Ovary (tissue), 9 donors: ENCODE results near the gene NSUN6. TPM values are rescaled to one million over a fixed set of nuclear protein-coding genes. Genes with fewer than 3 reads are reported as not detected.

Source experiments
- DNase-seq, 5 donors: peaks; one replicate each; pipeline ENCODE4 v3.0.0-alpha.2; 2019 to 2020
- H3K27ac ChIP-seq, 2 donors: fragments of 200-600 bp; one replicate each; pipeline versions ENCODE4 v1.5.1 to v1.8.0; 2019 to 2022
- H3K27me3 ChIP-seq: fragments of 200-600 bp; one replicate; pipeline ENCODE4 v1.8.0; 2022
- H3K36me3 ChIP-seq: fragments of 200-600 bp; sonication (generic); one replicate; pipeline ENCODE4 v1.5.1; 2019
- H3K4me1 ChIP-seq: one replicate; pipeline ENCODE4 v1.8.1; 2013; ENCODE audit warnings: mild to moderate bottlenecking, moderate library complexity; ENCODE audit not compliant: insufficient read depth
- H3K4me3 ChIP-seq: fragments of 200-600 bp; sonication (generic); one replicate; pipeline ENCODE4 v1.5.1; 2017
- H3K9me3 ChIP-seq, 2 donors: fragments of 200-600 bp in 1 of 2; sonication (generic) in 1 of 2; one replicate each; pipeline versions ENCODE4 v1.5.1 to v1.8.1; 2013 to 2019; ENCODE audit warnings: mild to moderate bottlenecking in 1 of 2, moderate library complexity in 1 of 2
- CTCF ChIP-seq, 3 donors: fragments of 450-650 bp in 2 of 3; fragments of 200-600 bp in 1 of 3; IDR thresholded peaks; one replicate each; pipeline versions ENCODE4 v1.5.1 to v1.8.0; 2016 to 2022; ENCODE audit warnings: antibody characterized with exemption in 3 of 3, mild to moderate bottlenecking in 1 of 3
- EP300 ChIP-seq: sonication (generic); formaldehyde crosslinking; IDR thresholded peaks from one replicate; pipeline ENCODE4 v1.6.1; 2017; ENCODE audit warnings: antibody characterized with exemption
- POLR2A ChIP-seq: fragments of 450-650 bp; IDR thresholded peaks from one replicate; pipeline ENCODE4 v1.6.1; 2017; ENCODE audit warnings: antibody characterized with exemption, mild to moderate bottlenecking, moderate library complexity
- WGBS, 3 donors: extraction: QIAGEN DNeasy Blood & Tissue Kit in 1 of 3; methylation state at CpG; one replicate each; pipeline versions ENCODE4 v1.1.5 to v1.1.7; 2013 to 2017; 5-methylcytosine and 5-hydroxymethylcytosine counted together
- intact Hi-C, 4 donors: fragments of 100-400 bp; cut with DNase I; formaldehyde crosslinking; loops; one replicate each; pipeline versions ENCODE4 v1.11.0 to v1.15.1; 2022 to 2023
- polyA plus RNA-seq, 2 donors: library from polyadenylated mRNA; stranded (reverse); fragments of 200-250 nt in 1 of 2; fragments of 350-450 nt in 1 of 2; fragmentation: Illumina TruSeq in 1 of 2; extraction: RNeasy Lipid Tissue Mini Kit (QIAGEN cat#74804) in 1 of 2; gene quantifications; one replicate each; pipeline ENCODE4 v1.2.3, GENCODE V29; 2013 to 2014
- total RNA-seq, 7 donors: library from RNA; depleted of rRNA in 2 of 7; stranded (reverse); fragments of >200 nt in 2 of 7; fragmentation: NEBNext Ultra II Directional in 3 of 7; extraction: Animal tissue kit (Norgen Biotek cat#: 25700) in 3 of 7; gene quantifications; one replicate each; pipeline versions ENCODE4 v1.1.0 to v1.2.4, GENCODE V29; 2016 to 2023
- donor health status: DM: no; HTN: no; CAD: no; lungs with moderate emphysema.
- donor health status: DM: no; HTN: no; CAD: no.
- donor health status: Bipolar disorder and iron deficiency.
- donor health status: DM: yes; HTN: yes; CAD: no.
- donor health status: DM: no; HTN: no; CAD: no.
- donor health status: DM: yes; HTN: yes; CAD: no.

The NSUN6 gene
- total and polyA plus RNA-seq, 9 donors: 8.9 to 19.5 (median 15.0) TPM

DNA sequence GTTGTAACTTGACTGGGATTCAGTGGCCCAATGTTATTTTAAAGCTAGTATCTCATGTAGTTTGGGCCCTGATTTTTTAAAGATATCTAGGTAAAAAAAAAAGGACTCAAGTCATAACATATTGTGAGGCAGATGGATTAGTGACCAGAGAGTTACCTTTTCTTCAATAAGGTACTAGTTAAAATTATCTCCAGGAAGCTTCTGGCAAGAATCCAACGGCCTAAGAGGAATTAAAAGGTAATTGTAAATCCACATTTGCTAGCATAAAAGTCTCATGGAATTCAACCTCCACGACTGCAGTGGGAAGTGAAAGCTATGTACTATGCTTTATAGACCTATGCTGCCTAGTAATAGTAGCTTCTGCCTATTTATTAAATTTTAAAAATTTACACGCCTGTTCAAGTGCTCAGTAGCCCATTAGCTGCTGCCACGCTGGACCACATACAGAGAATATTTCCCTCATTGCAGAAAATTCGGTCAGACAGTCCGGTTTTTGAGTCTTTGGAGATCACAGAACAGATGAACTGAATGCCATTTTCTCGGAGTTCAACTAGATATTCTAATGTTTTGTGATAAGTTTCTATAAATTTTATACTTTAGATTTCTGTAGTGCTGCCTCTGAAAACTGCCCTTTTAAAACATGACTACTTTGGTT is 118.4 kb downstream of the NSUN6 start:
- no peak for DNase-seq
- Histone ChIP-seq H3K9me3 (no peaks in the 10 kb centered on the region), H3K36me3 (no peaks in the 10 kb centered on the region), H3K27ac (no peak overlapping the region), H3K27me3 (no peaks in the 10 kb centered on the region), H3K4me1 (no peaks in the 10 kb centered on the region), H3K4me3 (no peak overlapping the region)
- WGBS, 3 donors: 82 to 85% (median 83%) methylated on average over 7 of the region's 7 CpGs
- no peak for TF ChIP-seq EP300
- TF ChIP-seq POLR2A: no peak
- TF ChIP-seq CTCF (IDR thresholded peaks at IDR 0.05): no peak
- intact Hi-C loops: no loop called here

DNA sequence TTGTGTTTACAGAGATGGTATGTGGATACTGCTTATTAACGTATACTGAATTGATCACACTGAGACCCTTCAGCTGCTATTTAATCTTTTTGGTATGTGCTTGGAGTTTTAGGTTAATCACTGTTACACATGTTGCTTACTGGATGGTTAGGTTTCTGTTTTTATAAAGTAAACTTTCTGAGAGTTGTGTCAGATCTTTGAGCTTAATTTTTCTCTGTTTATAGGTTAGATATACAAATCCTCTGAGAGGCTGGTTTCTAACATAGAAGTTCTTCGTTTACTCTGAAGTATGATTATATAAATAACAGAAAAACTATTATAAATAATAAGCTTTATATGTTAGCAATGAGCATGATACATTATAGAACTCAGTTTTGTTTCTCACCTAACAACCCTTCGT is 123.1 kb downstream of the NSUN6 start:
- Histone ChIP-seq H3K27ac (no peak overlapping the region), H3K4me1 (no peaks in the 10 kb centered on the region), H3K36me3 (no peaks in the 10 kb centered on the region), H3K4me3 (no peak overlapping the region), H3K27me3 (no peaks in the 10 kb centered on the region), H3K9me3 (no peaks in the 10 kb centered on the region)
- no peak for DNase-seq
- intact Hi-C loops: no loop called here
- no peak for TF ChIP-seq POLR2A
- 56 to 70% (median 60%) methylated on average over 3 of the region's 3 CpGs for WGBS, 3 donors

DNA sequence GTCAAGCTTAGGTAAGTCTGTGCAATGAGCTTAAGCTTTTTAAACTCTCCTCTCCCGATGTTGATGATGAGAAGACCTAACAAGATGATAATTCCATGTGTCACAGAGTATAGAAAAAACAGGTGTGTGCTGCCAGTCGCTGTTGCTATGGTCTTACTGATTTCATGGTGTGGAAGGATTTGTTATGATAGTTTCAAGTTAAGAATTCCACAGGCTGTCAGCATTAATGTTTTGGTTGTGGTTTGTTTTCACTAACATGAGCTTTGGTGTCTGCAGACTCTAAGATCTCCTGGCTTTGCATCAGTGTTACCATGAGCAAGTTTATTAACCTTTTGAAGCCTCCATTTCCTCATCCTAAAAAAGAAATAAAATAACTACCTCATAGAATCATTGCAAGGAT is 123.7 kb downstream of the NSUN6 start:
- H3K36me3 ChIP-seq: no peaks in the 10 kb centered on the region
- H3K27me3 ChIP-seq: no peaks in the 10 kb centered on the region
- 11 to 40% (median 12%) methylated on average over 2 of the region's 2 CpGs for WGBS, 3 donors
- H3K4me3 ChIP-seq: no peak overlapping the region
- no peak for DNase-seq
- no peaks in the 10 kb centered on the region for H3K9me3 ChIP-seq
- no peak for TF ChIP-seq POLR2A
- no peak for TF ChIP-seq CTCF (IDR thresholded peaks at IDR 0.05)
- no peak for TF ChIP-seq EP300
- no peak overlapping the region for H3K27ac ChIP-seq
- intact Hi-C loops: no loop called here
- no peaks in the 10 kb centered on the region for H3K4me1 ChIP-seq

DNA sequence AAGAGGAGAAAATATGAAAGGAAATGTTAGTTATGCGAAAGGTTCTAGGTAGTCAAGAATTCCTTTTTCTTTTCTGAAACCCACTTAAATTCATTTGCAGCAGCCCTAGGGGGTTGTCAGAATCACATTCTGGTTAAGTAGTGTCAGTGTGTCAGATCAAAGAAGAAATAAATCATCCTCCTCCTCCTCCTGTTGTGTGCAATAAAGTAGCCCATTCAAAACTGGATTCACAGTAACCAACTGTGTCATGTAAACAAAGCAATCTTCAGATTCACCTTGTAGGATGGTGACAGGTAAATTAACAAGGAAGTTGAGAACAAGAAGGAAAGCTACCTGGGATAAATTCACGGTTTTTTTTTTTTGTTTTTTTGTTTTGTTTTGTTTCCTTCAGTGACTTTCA is 127.5 kb downstream of the NSUN6 start:
- no peaks in the 10 kb centered on the region for H3K9me3 ChIP-seq
- no peaks in the 10 kb centered on the region for H3K36me3 ChIP-seq
- no peaks in the 10 kb centered on the region for H3K4me1 ChIP-seq
- TF ChIP-seq CTCF (IDR thresholded peaks at IDR 0.05) (no peak), EP300 (no peak), POLR2A (no peak)
- intact Hi-C loops: no loop called here
- WGBS, 3 donors: 72 to 79% (median 79%) methylated on average over 2 of the region's 2 CpGs
- no peak for DNase-seq
- H3K4me3 ChIP-seq: no peak overlapping the region
- no peaks in the 10 kb centered on the region for H3K27me3 ChIP-seq
- H3K27ac ChIP-seq: no peak overlapping the region

DNA sequence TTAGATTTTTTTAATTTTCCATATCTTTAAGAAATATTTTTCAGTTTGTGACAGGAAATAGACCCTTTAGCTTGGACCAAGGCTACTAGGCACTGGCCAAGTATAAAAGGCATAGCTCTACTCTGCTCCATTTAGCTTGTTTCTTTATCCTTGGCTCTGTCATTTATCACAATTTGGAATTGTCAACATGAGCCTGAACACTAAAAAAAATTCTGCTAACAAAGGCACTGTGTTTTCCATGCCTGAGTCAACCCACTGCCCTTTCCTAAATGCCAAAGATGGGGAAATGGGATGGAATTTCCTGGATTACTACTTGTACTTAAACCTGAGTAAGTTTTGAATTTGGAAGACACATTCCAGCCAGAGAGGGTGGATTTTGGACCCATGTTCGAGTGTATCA is 128.4 kb downstream of the NSUN6 start:
- no peak for TF ChIP-seq CTCF (IDR thresholded peaks at IDR 0.05)
- no peak for TF ChIP-seq EP300
- no peak for TF ChIP-seq POLR2A
- Histone ChIP-seq H3K27ac (no peak overlapping the region), H3K9me3 (no peaks in the 10 kb centered on the region), H3K4me3 (no peak overlapping the region), H3K36me3 (no peaks in the 10 kb centered on the region), H3K27me3 (no peaks in the 10 kb centered on the region), H3K4me1 (no peaks in the 10 kb centered on the region)
- WGBS, 3 donors: 20 to 32% (median 21%) methylated on average over 1 of the region's 1 CpG
- DNase-seq: no peak
- intact Hi-C loops: no loop called here
